Astrocyte of the spinal cord (primary cell): ENCODE data around the gene ITPKB.

Experiments used
- DNase-seq: peaks from one replicate; pipeline ENCODE4 v3.0.0; 2011; ENCODE audit warnings: low read depth, low spot score
- H3K4me3 ChIP-seq: 2 replicates; pipeline ENCODE4 v1.5.1; 2011; ENCODE audit warnings: low read depth, mild to moderate bottlenecking, low read length, moderate library complexity
- CTCF ChIP-seq: IDR thresholded peaks from 2 replicates; pipeline ENCODE4 v1.5.1; 2012; ENCODE audit warnings: low read depth, mild to moderate bottlenecking, low read length, inconsistent platforms
- in situ Hi-C: cut with HindIII; loops from 2 replicates; pipeline ENCODE4 v1.10.0; 2017; ENCODE audit warnings: low sequenced_read_pairs

Gene ITPKB

GRCh38 chr1:226608699-226609505 lies 130.2 kb downstream of the ITPKB start:
- TF ChIP-seq CTCF = peak; percentile 93
- no peak overlapping the region for H3K4me3 ChIP-seq
- peak; percentile 49 for DNase-seq
- in situ Hi-C loops = no loop called here

GRCh38 chr1:226607821-226608220 lies 131.3 kb downstream of the ITPKB start:
- no peak for TF ChIP-seq CTCF
- in situ Hi-C loops = no loop called here
- no peak overlapping the region for H3K4me3 ChIP-seq
- no peak for DNase-seq

- no peak overlapping the region for H3K4me3 ChIP-seq
- TF ChIP-seq CTCF = no peak
- DNase-seq = no peak
- in situ Hi-C loops = no loop called here
Observed at GRCh38 chr1:226607268-226607660, 131.8 kb downstream of the ITPKB start.

- DNase-seq = no peak
- no peak for TF ChIP-seq CTCF
- H3K4me3 ChIP-seq = no peak overlapping the region
- in situ Hi-C loops = no loop called here
Observed at GRCh38 chr1:226606311-226607267, 132.5 kb downstream of the ITPKB start.

- in situ Hi-C loops = no loop called here
- H3K4me3 ChIP-seq = no peak overlapping the region
- no peak for DNase-seq
- no peak for TF ChIP-seq CTCF
Observed at GRCh38 chr1:226605318-226605950, 133.6 kb downstream of the ITPKB start.

GRCh38 chr1:226604560-226605317 lies 134.3 kb downstream of the ITPKB start:
- DNase-seq = no peak
- in situ Hi-C loops = no loop called here
- no peak for TF ChIP-seq CTCF
- H3K4me3 ChIP-seq = no peak overlapping the region
